ENCODE data around the gene GNAS.
A peak's percentile ranks its signal among the peaks of the same experiment; 100 is the strongest.

GNAS gene

DNA sequence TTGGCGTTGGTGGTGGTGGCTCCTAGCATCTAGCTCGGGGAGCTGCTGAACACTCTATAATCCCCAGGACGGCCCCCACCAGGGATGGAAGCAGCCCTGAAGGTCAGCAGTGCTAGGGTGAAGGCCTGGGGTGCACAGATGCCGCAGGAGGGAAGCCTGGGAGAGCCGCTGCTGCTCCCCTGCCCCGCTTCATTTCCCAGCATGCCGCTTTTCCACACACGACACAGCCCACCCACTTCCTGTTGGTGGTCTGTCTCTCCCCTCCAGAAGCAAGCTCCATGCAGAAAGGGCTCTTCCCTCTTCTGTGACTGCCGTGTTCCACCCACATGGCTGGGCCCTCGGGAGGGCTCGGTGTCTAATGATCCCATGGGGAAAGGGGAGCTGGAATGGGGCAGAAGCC lies 37.1 kb upstream of the GNAS start:
- no peak overlapping the region for H3K4ac ChIP-seq (ENCODE audit: low read depth in 1 of 2, low read length in 2 of 2)

DNA sequence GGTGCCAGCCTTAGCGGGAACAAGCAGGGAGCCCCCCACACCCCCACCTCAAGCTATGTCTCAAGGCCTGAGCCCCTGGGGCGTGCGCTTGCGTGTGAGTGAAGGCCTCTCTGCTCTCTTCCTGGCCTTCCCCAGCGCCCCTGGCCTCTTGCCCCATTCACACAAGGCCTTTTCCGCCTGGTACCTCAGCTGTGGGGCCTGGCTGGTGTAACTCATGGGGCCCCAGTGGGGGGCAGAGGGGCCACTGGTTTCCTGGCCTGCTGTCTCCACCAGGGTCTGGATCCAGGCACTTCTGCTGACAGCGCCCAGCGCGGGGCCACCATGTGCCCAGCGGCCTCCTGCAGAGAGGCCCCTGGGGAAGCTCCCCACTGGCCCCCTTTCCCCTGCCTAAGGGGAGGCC lies 36.5 kb upstream of the GNAS start:
- Histone ChIP-seq H3K4me3 (ENCODE audit: insufficient read depth in 1 of 2, low read depth in 1 of 2, low read length in 2 of 2) (no peak overlapping the region), H2BK12ac (ENCODE audit: low read length in 2 of 2) (no peak overlapping the region), H2BK15ac (ENCODE audit: low read depth, poor library complexity, severe bottlenecking) (no peak overlapping the region), H4K91ac (ENCODE audit: low read length) (no peak overlapping the region), H3K23ac (ENCODE audit: low read length in 2 of 2) (no peak overlapping the region), H3K36me3 (ENCODE audit: control insufficient read depth in 1 of 2, insufficient read depth in 2 of 2, low read depth in 1 of 2, low read length in 2 of 2) (peaks cover 0 to 33% of the 10 kb centered on the region in 2 experiments), H3K27me3 (ENCODE audit: control insufficient read depth in 1 of 2, insufficient read depth in 1 of 2, low read length in 2 of 2) (peaks cover 0 to 25% of the 10 kb centered on the region in 2 experiments), H4K8ac (ENCODE audit: low read length) (no peak overlapping the region), H3K4me1 (ENCODE audit: control insufficient read depth, insufficient read depth, low read depth, low read length) (peaks cover 9% of the 10 kb centered on the region), H2AK5ac (ENCODE audit: low read length, severe bottlenecking) (no peak overlapping the region), H3K4ac (ENCODE audit: low read depth in 1 of 2, low read length in 2 of 2) (no peak overlapping the region), H3K14ac (ENCODE audit: low read length in 2 of 2) (no peak overlapping the region), H3K4me2 (ENCODE audit: low read length, poor library complexity, severe bottlenecking) (no peak overlapping the region), H3K9ac (ENCODE audit: low read length) (no peak overlapping the region), H3K27ac (ENCODE audit: low read length, poor library complexity, severe bottlenecking) (no peak overlapping the region), H3K79me1 (replicated peaks; ENCODE audit: low read length, poor library complexity, severe bottlenecking) (peaks cover 5% of the 10 kb centered on the region), H3K18ac (ENCODE audit: low read depth in 1 of 2, low read length in 2 of 2) (no peak overlapping the region), H2AFZ (ENCODE audit: low read depth, low read length) (no peak overlapping the region), H2BK5ac (ENCODE audit: low read depth, low read length, poor library complexity, severe bottlenecking) (no peak overlapping the region), H3K9me3 (ENCODE audit: control insufficient read depth, low read length) (no peaks in the 10 kb centered on the region), H2BK120ac (ENCODE audit: low read depth, low read length) (no peak overlapping the region)
- DNase-seq, result no peak
- 93% methylated on average over 10 of the region's 10 CpGs for WGBS

More for the DNA sequence above, 37.1 kb upstream of the GNAS start:
- H2AK5ac ChIP-seq (ENCODE audit: low read length, severe bottlenecking), result no peak overlapping the region
- H2AFZ ChIP-seq (ENCODE audit: low read depth, low read length), result no peak overlapping the region
- no peak overlapping the region for H2BK15ac ChIP-seq (ENCODE audit: low read depth, poor library complexity, severe bottlenecking)
- H3K27me3 ChIP-seq (ENCODE audit: control insufficient read depth in 1 of 2, insufficient read depth in 1 of 2, low read length in 2 of 2), result peaks cover 4 to 30% of the 10 kb centered on the region in 2 experiments
- no peak overlapping the region for H3K4me2 ChIP-seq (ENCODE audit: low read length, poor library complexity, severe bottlenecking)
- no peak overlapping the region for H3K18ac ChIP-seq (ENCODE audit: low read depth in 1 of 2, low read length in 2 of 2)
- H3K4me3 ChIP-seq (ENCODE audit: insufficient read depth in 1 of 2, low read depth in 1 of 2, low read length in 2 of 2), result no peak overlapping the region
- no peak overlapping the region for H2BK120ac ChIP-seq (ENCODE audit: low read depth, low read length)
- peaks cover 2% of the 10 kb centered on the region for H3K79me1 ChIP-seq (replicated peaks; ENCODE audit: low read length, poor library complexity, severe bottlenecking)
- no peak overlapping the region for H4K8ac ChIP-seq (ENCODE audit: low read length)
- no peak overlapping the region for H2BK12ac ChIP-seq (ENCODE audit: low read length in 2 of 2)
- 91% methylated on average over 11 of the region's 11 CpGs for WGBS
- H3K14ac ChIP-seq (ENCODE audit: low read length in 2 of 2), result no peak overlapping the region
- H3K4me1 ChIP-seq (ENCODE audit: control insufficient read depth, insufficient read depth, low read depth, low read length), result peaks cover 13% of the 10 kb centered on the region
- H3K27ac ChIP-seq (ENCODE audit: low read length, poor library complexity, severe bottlenecking), result no peak overlapping the region
- DNase-seq, result no peak
- no peak overlapping the region for H3K9ac ChIP-seq (ENCODE audit: low read length)
- H3K23ac ChIP-seq (ENCODE audit: low read length in 2 of 2), result no peak overlapping the region
- no peak overlapping the region for H4K91ac ChIP-seq (ENCODE audit: low read length)
- peaks cover 0 to 30% of the 10 kb centered on the region in 2 experiments for H3K36me3 ChIP-seq (ENCODE audit: control insufficient read depth in 1 of 2, insufficient read depth in 2 of 2, low read depth in 1 of 2, low read length in 2 of 2)
- no peak overlapping the region for H2BK5ac ChIP-seq (ENCODE audit: low read depth, low read length, poor library complexity, severe bottlenecking)
- no peaks in the 10 kb centered on the region for H3K9me3 ChIP-seq (ENCODE audit: control insufficient read depth, low read length)

DNA sequence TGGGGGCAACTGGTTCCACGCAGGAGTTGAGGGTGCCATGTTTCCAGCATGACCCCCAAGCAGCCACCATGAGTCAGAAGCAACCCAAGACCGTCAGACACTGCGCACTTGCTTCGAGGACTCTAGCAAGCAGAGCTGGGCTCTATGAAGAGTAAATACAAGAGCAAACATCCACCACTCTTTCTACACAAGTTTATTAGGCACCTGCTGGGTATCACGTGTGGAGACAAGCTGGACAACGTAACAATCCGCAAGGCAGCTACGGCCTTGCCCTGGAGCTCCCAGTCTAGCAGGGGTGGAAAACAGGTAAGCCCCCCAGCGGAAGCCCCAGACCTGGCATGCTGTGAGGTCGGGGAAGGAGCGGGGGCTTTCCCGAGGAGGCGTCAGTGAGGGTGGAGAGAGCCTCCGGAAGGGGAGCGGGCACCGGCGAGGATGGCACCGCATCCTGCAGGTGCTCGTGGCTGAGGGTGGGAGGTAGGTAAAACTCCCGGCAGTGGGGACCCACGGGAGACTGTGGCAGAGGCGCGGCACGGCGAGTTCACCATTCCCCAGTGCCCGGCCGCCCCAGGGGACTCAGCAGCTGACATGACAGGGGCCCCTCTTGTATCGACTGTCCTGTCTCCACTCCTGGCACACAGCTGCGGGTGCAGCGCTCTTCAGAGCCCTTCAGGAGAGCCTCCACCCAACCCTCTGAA lies 35.4 kb upstream of the GNAS start:
- peaks cover 0 to 41% of the 10 kb centered on the region in 2 experiments for H3K36me3 ChIP-seq (ENCODE audit: control insufficient read depth in 1 of 2, insufficient read depth in 2 of 2, low read depth in 1 of 2, low read length in 2 of 2)
- no peak overlapping the region for H2AK5ac ChIP-seq (ENCODE audit: low read length, severe bottlenecking)
- no peak overlapping the region for H4K91ac ChIP-seq (ENCODE audit: low read length)
- no peaks in the 10 kb centered on the region for H3K9me3 ChIP-seq (ENCODE audit: control insufficient read depth, low read length)
- DNase-seq, result no peak
- H3K14ac ChIP-seq (ENCODE audit: low read length in 2 of 2), result no peak overlapping the region
- no peak overlapping the region for H3K9ac ChIP-seq (ENCODE audit: low read length)
- no peak overlapping the region for H3K18ac ChIP-seq (ENCODE audit: low read depth in 1 of 2, low read length in 2 of 2)
- no peak overlapping the region for H3K4me2 ChIP-seq (ENCODE audit: low read length, poor library complexity, severe bottlenecking)
- no peak overlapping the region for H2BK15ac ChIP-seq (ENCODE audit: low read depth, poor library complexity, severe bottlenecking)
- H3K79me1 ChIP-seq (replicated peaks; ENCODE audit: low read length, poor library complexity, severe bottlenecking), result peaks cover 5% of the 10 kb centered on the region
- no peak overlapping the region for H3K23ac ChIP-seq (ENCODE audit: low read length in 2 of 2)
- no peak overlapping the region for H3K27ac ChIP-seq (ENCODE audit: low read length, poor library complexity, severe bottlenecking)
- H3K4me1 ChIP-seq (ENCODE audit: control insufficient read depth, insufficient read depth, low read depth, low read length), result peaks cover 9% of the 10 kb centered on the region
- no peak overlapping the region for H2AFZ ChIP-seq (ENCODE audit: low read depth, low read length)
- no peak overlapping the region for H3K4ac ChIP-seq (ENCODE audit: low read depth in 1 of 2, low read length in 2 of 2)
- H2BK120ac ChIP-seq (ENCODE audit: low read depth, low read length), result no peak overlapping the region
- H3K4me3 ChIP-seq (ENCODE audit: insufficient read depth in 1 of 2, low read depth in 1 of 2, low read length in 2 of 2), result no peak overlapping the region
- no peak overlapping the region for H4K8ac ChIP-seq (ENCODE audit: low read length)
- H3K27me3 ChIP-seq (ENCODE audit: control insufficient read depth in 1 of 2, insufficient read depth in 1 of 2, low read length in 2 of 2), result peaks cover 0 to 17% of the 10 kb centered on the region in 2 experiments
- H2BK5ac ChIP-seq (ENCODE audit: low read depth, low read length, poor library complexity, severe bottlenecking), result no peak overlapping the region
- no peak overlapping the region for H2BK12ac ChIP-seq (ENCODE audit: low read length in 2 of 2)
- WGBS, result 94% methylated on average over 30 of the region's 30 CpGs

DNA sequence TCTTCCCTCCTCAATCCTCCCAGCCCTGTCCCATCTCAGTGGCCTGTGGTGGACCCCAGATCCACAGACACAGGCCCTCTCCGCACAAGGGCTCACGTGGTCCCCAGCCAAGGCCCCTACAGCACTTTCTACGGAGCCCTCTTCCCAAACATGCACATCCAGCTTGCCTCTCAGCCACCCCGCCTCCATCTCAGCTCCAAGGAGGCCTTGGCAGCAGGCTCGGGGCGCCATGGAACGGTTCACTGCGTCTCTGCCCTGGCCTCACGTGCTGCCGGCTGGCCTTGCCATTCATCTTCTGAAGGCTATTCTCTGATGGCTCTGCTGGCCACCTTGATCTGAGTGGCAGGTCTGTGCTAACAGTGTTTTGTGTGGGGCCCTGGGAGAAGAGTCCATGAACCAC lies 34.8 kb upstream of the GNAS start:
- peaks cover 0 to 10% of the 10 kb centered on the region in 2 experiments for H3K27me3 ChIP-seq (ENCODE audit: control insufficient read depth in 1 of 2, insufficient read depth in 1 of 2, low read length in 2 of 2)
- no peak overlapping the region for H3K4ac ChIP-seq (ENCODE audit: low read depth in 1 of 2, low read length in 2 of 2)
- no peak overlapping the region for H3K14ac ChIP-seq (ENCODE audit: low read length in 2 of 2)
- no peak overlapping the region for H3K4me2 ChIP-seq (ENCODE audit: low read length, poor library complexity, severe bottlenecking)
- no peak overlapping the region for H2BK5ac ChIP-seq (ENCODE audit: low read depth, low read length, poor library complexity, severe bottlenecking)
- H3K9me3 ChIP-seq (ENCODE audit: control insufficient read depth, low read length), result no peaks in the 10 kb centered on the region
- no peak overlapping the region for H4K91ac ChIP-seq (ENCODE audit: low read length)
- H3K9ac ChIP-seq (ENCODE audit: low read length), result no peak overlapping the region
- H2BK120ac ChIP-seq (ENCODE audit: low read depth, low read length), result no peak overlapping the region
- H3K4me3 ChIP-seq (ENCODE audit: insufficient read depth in 1 of 2, low read depth in 1 of 2, low read length in 2 of 2), result no peak overlapping the region
- H4K8ac ChIP-seq (ENCODE audit: low read length), result no peak overlapping the region
- H3K36me3 ChIP-seq (ENCODE audit: control insufficient read depth in 1 of 2, insufficient read depth in 2 of 2, low read depth in 1 of 2, low read length in 2 of 2), result peaks cover 0 to 41% of the 10 kb centered on the region in 2 experiments
- H2BK15ac ChIP-seq (ENCODE audit: low read depth, poor library complexity, severe bottlenecking), result no peak overlapping the region
- H2AK5ac ChIP-seq (ENCODE audit: low read length, severe bottlenecking), result no peak overlapping the region
- H3K79me1 ChIP-seq (replicated peaks; ENCODE audit: low read length, poor library complexity, severe bottlenecking), result peaks cover 5% of the 10 kb centered on the region
- no peak overlapping the region for H2AFZ ChIP-seq (ENCODE audit: low read depth, low read length)
- H2BK12ac ChIP-seq (ENCODE audit: low read length in 2 of 2), result peak overlapping the region in 1 of 2 experiments; percentile 25
- H3K27ac ChIP-seq (ENCODE audit: low read length, poor library complexity, severe bottlenecking), result no peak overlapping the region
- 80% methylated on average over 10 of the region's 10 CpGs for WGBS
- peaks cover 9% of the 10 kb centered on the region for H3K4me1 ChIP-seq (ENCODE audit: control insufficient read depth, insufficient read depth, low read depth, low read length)
- no peak for DNase-seq
- no peak overlapping the region for H3K18ac ChIP-seq (ENCODE audit: low read depth in 1 of 2, low read length in 2 of 2)
- no peak overlapping the region for H3K23ac ChIP-seq (ENCODE audit: low read length in 2 of 2)
